Mesodermal cell (in vitro differentiated cells): ENCODE data around the gene RNF151.
A peak's percentile ranks its signal among the peaks of the same experiment; 100 is the strongest.
"Not testable (repeated sequence)": the region's sequence is repeated elsewhere in the genome, so short reads cannot be mapped to it uniquely, and the experiment has no call there.

ENCODE experiments used
- H3K27ac ChIP-seq: 2 replicates; pipeline ENCODE4 v1.7.0; 2013; ENCODE audit warnings: mild to moderate bottlenecking, low read depth, low read length, moderate library complexity; ENCODE audit not compliant: severe bottlenecking
- H3K36me3 ChIP-seq: 2 replicates; pipeline ENCODE4 v1.7.1; 2013; ENCODE audit warnings: mild to moderate bottlenecking, low read length, moderate library complexity; ENCODE audit not compliant: control insufficient read depth, insufficient read depth
- H3K4me1 ChIP-seq: one replicate; pipeline ENCODE4 v1.7.1; 2013; ENCODE audit warnings: mild to moderate bottlenecking, low read length; ENCODE audit not compliant: insufficient read depth, control insufficient read depth, poor library complexity, severe bottlenecking
- H3K4me3 ChIP-seq: 2 replicates; pipeline ENCODE4 v1.7.0; 2013; ENCODE audit warnings: low read length, control low read depth, mild to moderate bottlenecking; ENCODE audit not compliant: insufficient read depth, poor library complexity, severe bottlenecking; ENCODE audit errors: extremely low read depth
- H3K9me3 ChIP-seq: 2 replicates; pipeline ENCODE4 v1.7.1; 2013; ENCODE audit warnings: mild to moderate bottlenecking, low read length, moderate library complexity; ENCODE audit not compliant: control insufficient read depth
- WGBS, 2 experiments: methylation state at CpG; one replicate each; pipeline ENCODE4 v1.1.5; 2013; ENCODE audit warnings: missing lambda C conversion rate in 2 of 2; ENCODE audit not compliant: insufficient coverage in 2 of 2; 5-methylcytosine and 5-hydroxymethylcytosine counted together

RNF151 gene

GRCh38 chr16:1939833-1940232 lies 26.8 kb upstream of the RNF151 start:
- WGBS, 2 experiments: 97 to 99% methylated on average over 8 of the region's 8 CpGs

GRCh38 chr16:1940273-1941161 lies 26.1 kb upstream of the RNF151 start:
- Histone ChIP-seq H3K4me3 (no peak overlapping the region), H3K27ac (no peak overlapping the region), H3K9me3 (no peaks in the 10 kb centered on the region), H3K4me1 (peaks cover 4% of the 10 kb centered on the region), H3K36me3 (peaks cover 23% of the 10 kb centered on the region)
- WGBS, 2 experiments: 95 to 97% methylated on average over 21 to 23 of the region's 23 CpGs

More at GRCh38 chr16:1939833-1940232, 26.8 kb upstream of the RNF151 start:
- H3K4me1 ChIP-seq, H3K27ac ChIP-seq, H3K4me3 ChIP-seq, H3K9me3 ChIP-seq: not testable (repeated sequence)
- H3K36me3 ChIP-seq: peaks cover 23% of the 10 kb centered on the region

- Histone ChIP-seq H3K27ac (no peak overlapping the region), H3K4me3 (no peak overlapping the region)
- 82 to 90% methylated on average over 20 to 27 of the region's 30 CpGs for WGBS, 2 experiments
These were observed 25.3 kb upstream of the RNF151 start for GRCh38 chr16:1941162-1942046.

DNA sequence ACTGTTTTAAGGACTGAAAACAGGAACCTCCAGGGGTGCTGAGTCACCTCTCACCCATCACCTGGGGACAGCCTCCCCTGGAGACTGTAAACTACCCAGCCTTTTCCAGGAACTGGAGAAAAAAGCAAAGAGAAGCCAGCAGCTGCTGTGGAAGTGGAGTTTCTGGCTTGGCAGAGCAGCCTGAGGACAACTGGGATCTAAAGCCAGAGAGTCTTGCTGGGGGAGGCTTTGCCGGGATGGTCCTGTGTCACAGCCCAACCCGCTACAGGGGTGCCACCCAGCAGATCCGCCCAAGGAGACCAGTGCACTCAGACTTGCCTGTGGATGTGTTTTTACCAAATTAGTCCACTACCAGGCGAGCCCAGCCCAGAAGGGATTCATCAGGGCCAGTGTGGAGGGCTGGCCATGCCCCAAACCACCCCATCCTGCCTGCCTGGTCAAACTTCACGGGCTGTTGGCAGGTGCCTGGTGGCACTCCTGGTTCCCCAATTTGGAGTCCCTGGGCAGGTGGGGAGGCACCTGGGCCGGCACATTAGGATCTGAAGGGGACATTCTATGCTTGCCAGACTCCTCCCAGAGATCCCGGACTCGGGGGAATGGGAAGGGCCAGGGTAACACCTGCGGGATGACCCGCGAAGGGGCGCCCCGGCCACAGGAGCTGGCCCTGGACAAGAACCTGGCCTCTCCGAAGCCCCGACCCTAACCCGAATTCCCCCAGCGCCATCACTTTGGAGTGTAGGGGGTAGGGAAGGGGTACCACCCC lies 24.4 kb upstream of the RNF151 start:
- peaks cover 23% of the 10 kb centered on the region for H3K36me3 ChIP-seq
- H3K4me1 ChIP-seq: peaks cover 4% of the 10 kb centered on the region
- WGBS, 2 experiments: 48 to 80% methylated on average over 5 to 11 of the region's 17 CpGs
- no peak overlapping the region for H3K27ac ChIP-seq
- peak overlapping the region; percentile 76 for H3K4me3 ChIP-seq
- H3K9me3 ChIP-seq: no peaks in the 10 kb centered on the region

More at GRCh38 chr16:1941162-1942046, 25.3 kb upstream of the RNF151 start:
- Histone ChIP-seq H3K9me3 (no peaks in the 10 kb centered on the region), H3K36me3 (peaks cover 23% of the 10 kb centered on the region), H3K4me1 (peaks cover 4% of the 10 kb centered on the region)

DNA sequence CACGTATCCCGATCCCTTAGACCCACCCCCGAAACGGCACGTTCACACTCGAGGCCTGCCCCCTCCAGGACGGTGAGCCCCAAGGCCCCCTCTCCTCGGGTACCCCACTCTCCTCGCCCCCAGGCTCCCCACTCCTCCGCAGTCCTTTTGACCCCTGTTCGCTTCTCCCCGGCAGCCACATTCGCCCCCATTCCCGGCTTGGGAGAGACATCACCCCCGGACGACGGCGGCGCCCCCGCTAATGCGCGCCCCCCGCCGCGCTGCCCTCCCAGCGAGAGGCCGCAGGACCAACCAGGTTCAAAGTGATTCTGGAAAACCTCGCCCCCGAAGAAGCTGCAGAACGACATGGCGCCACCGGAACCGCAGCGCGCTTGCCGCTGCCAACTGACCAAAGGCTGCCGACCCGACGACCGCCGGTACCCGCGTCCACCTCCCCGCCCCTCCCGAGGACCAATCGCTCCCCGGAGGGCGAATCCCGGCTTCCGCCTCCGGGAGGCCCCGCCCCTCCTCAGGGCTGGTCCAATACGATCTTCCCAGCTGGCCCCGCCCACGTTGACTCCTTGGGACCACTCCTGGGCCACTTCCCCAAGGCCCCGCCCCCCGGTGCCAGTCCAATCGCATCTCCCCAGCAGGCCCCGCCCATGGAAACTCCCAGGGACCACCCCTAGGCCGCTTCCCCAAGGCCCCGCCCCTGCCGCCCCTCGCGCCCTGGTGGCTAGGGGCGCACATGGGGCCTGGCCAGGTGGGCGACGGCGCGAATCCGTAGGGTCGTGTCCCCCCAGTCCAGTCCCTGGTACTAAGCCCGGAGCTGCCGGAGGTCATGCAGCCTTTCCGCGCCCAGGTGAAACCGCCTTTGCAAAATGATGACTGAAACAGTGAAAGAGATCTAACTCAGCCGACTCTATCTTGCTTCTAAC lies 23.6 kb upstream of the RNF151 start, which contains the start of gene MSRB1:
TSS of gene MSRB1 (minus strand) at position 390 of the 917 bp plus-strand sequence. CDS start at position 347, 43 bp downstream.
- no peak within 1 kb of the TSS for H3K27ac ChIP-seq
- H3K4me3 ChIP-seq: peak within 1 kb of the TSS; percentile 76
- WGBS, 2 experiments: 6% methylated on average over 45 to 49 of the region's 77 CpGs
- peaks cover 20% of the 10 kb centered on the region for H3K36me3 ChIP-seq
- H3K4me1 ChIP-seq: peaks cover 4% of the 10 kb centered on the region
- H3K9me3 ChIP-seq: no peaks in the 10 kb centered on the region

- H3K4me1 ChIP-seq: peaks cover 4% of the 10 kb centered on the region
- H3K9me3 ChIP-seq: no peaks in the 10 kb centered on the region
- no peak overlapping the region for H3K27ac ChIP-seq
- WGBS, 2 experiments: 97% methylated on average over 6 to 14 of the region's 21 CpGs
- H3K4me3 ChIP-seq: no peak overlapping the region
- H3K36me3 ChIP-seq: peaks cover 6% of the 10 kb centered on the region
These were observed 21.9 kb upstream of the RNF151 start for GRCh38 chr16:1944612-1945199.

GRCh38 chr16:1945559-1946391 lies 20.9 kb upstream of the RNF151 start:
- Histone ChIP-seq H3K4me1 (peaks cover 4% of the 10 kb centered on the region), H3K36me3 (peaks cover 2% of the 10 kb centered on the region), H3K4me3 (no peak overlapping the region), H3K9me3 (no peaks in the 10 kb centered on the region), H3K27ac (no peak overlapping the region)
- 93 to 96% methylated on average over 13 to 15 of the region's 19 CpGs for WGBS, 2 experiments

GRCh38 chr16:1946495-1947368 lies 19.9 kb upstream of the RNF151 start:
- no peaks in the 10 kb centered on the region for H3K36me3 ChIP-seq
- H3K27ac ChIP-seq: no peak overlapping the region
- H3K9me3 ChIP-seq: no peaks in the 10 kb centered on the region
- WGBS, 2 experiments: 90 to 92% methylated on average over 34 to 35 of the region's 38 CpGs
- H3K4me3 ChIP-seq: no peak overlapping the region
- peaks cover 4% of the 10 kb centered on the region for H3K4me1 ChIP-seq
